T-helper 9 cell (primary cell): Measurements from ENCODE around the gene EPM2A.
"Not testable (repeated sequence)": the region's sequence is repeated elsewhere in the genome, so short reads cannot be mapped to it uniquely, and the experiment has no call there.

Experiments
- DNase-seq: peaks from one replicate; pipeline ENCODE4 v3.0.0-alpha.2; 2020
- total RNA-seq, 2 donors: gene quantifications; one replicate each; lab custom pipeline; 2026; lab: John Stamatoyannopoulos, UW

Gene EPM2A
- 4.1 to 10.7 reads per million in 2 donors for total RNA-seq

- peak; percentile 18 for DNase-seq
Measured at GRCh38 chr6:145735356-145736165, at the start of gene EPM2A. TSS of gene EPM2A (minus strand) at chr6:145735520. CDS start at chr6:145735498, 22 bp downstream.

- no peak for DNase-seq
Measured at GRCh38 chr6:145784683-145785082, 49.4 kb upstream of the EPM2A start.

GRCh38 chr6:145783796-145784195, 48.5 kb upstream of the EPM2A start:
- DNase-seq = no peak

- DNase-seq = no peak
Measured at GRCh38 chr6:145772846-145773245, 37.5 kb upstream of the EPM2A start.

DNA sequence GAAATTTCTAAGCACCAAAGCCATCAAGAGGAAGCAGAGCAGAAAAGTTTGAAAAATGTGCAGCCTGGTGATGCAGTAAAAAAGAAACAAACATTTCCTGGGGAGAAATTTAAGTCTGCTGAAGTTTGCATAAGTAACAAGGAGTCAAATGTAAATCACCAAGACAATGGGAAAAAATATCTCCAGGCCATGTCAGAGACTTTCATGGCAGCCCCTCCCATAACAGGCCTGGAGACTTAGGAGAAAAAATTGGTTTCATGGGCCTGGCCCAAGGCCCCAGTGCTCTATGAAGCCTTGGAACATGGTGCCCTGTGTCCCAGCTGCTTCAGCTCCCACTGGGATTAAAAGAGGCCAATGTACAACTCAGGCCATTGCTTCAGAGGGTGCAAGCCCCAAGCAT, 30.1 kb upstream of the EPM2A start:
- no peak for DNase-seq

GRCh38 chr6:145763742-145764141, 28.4 kb upstream of the EPM2A start:
- no peak for DNase-seq

GRCh38 chr6:145761584-145761983, 26.3 kb upstream of the EPM2A start:
- DNase-seq = no peak

DNA sequence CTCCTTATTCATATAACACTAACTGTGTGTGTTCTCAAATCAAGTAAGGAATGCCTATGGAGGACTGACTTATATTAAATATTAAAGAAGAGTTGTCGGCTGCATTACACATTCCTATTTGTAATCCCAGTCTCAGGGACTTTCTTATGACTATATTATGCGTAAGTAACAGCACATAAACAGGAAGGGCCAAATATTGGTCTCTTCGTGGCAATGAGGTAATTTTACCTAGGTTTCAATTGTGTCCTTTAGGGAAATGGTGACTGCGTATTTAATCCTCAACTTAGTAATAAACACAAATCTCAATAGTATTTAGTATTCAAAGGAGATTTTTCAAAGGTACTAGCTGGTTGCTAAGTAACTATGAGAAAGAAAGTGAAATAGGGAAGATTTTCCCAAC, 22.8 kb upstream of the EPM2A start:
- no peak for DNase-seq

DNA sequence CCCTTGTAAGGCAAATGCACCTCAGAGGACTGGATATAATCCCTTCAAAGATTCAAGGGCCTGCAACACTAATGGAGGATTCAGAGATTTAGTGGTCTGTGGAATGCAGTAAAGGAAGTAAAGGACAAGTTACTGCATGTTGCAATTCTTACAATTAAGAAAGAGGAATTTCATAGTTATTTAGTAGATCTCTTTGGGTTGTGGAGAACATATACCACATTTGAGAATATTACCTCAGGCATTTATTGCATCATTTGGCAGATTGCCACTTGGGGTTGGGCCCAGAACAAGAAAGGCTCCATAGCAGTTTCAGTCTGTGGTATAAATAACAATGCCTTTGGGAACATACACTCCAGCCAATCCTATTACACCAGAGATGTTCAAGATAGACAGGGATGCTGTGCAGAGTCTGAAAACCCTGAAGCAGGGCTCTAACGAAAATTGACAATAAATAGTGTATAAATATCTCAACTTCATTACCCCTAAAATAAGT, 20.9 kb upstream of the EPM2A start:
- DNase-seq = no peak

GRCh38 chr6:145755682-145756081, 20.4 kb upstream of the EPM2A start:
- no peak for DNase-seq

DNA sequence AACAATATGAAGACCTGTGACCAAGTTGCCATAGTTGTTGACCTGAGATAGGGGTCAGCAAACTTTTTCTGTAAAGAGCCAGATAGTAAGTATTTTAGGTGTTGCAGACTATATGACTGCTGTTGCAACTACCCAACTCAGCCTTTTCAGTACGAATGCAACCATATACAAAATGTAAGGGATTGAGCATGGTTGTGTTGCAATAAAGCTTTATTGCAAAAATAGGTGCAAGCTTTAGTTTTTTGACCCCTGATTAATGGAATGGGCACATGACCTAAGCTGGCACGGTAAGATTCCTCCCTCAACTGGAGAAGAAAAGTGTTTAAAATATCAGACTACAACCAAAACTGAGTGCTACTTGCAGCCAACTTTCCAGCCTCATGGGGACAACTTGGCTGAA, 17.3 kb upstream of the EPM2A start:
- no peak for DNase-seq

- no peak for DNase-seq
Measured at GRCh38 chr6:145749632-145750031, 14.3 kb upstream of the EPM2A start.

DNA sequence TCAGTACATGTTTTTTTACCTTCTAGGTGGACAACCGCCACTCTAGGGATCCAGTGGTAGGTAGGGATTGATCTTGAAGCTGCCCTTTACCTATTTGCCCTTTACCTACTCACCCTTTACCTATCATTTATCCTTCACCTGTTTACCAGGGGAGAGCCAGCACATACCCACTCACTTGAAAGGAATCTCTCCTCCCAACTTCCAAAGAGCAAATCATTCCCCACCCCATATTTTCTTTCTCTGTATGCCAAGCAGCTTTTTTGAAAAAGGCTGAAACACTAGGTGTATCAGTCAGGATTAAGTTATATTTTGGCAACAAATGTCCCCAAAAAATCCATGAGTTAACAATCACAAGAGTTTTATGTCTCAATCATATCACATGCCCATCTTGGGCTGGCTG, 10.5 kb upstream of the EPM2A start:
- DNase-seq = no peak

GRCh38 chr6:145744619-145745018, 9.3 kb upstream of the EPM2A start:
- DNase-seq = no peak

DNA sequence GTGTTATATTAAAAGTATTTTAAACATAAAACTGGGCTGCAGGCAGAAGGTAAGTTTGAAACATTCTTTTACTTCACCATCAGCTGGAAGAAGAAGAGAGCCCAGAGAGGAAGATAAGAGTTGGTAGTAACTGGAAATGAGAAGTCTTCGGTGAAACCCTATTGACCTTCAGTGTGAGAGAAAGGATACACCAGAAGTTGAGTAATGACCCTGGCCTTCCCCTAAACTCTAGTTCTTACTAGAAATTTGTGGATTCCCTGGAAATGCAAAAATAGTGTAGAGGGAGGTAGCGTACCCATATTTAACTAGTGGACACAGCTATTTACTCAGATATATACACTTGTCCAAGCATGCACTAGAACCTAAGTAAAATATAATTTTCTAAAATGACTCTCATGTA, 8.0 kb upstream of the EPM2A start:
- no peak for DNase-seq

- not testable (repeated sequence) for DNase-seq
Measured at GRCh38 chr6:145742472-145742871, 7.2 kb upstream of the EPM2A start.

GRCh38 chr6:145739685-145740084, 4.4 kb upstream of the EPM2A start:
- DNase-seq = not testable (repeated sequence)

DNA sequence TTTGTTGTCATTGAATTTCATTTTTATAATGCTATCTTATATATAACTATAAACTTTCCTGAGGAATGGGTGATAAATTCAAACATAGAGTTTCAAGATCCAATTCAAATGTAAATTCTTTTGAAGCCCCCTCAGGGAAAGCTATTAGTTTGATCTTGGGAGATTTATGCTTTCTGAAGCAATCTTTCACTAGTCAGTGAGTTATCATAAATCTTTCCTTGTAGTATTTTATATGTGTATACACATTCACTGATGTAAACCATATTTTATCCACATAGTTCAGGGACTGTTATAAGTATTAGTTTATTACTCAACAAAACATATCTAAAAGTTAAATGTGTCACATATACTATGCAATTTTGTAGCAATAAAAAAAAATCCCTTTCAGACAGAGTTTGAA, 2.9 kb upstream of the EPM2A start:
- no peak for DNase-seq

GRCh38 chr6:145736661-145737144, 1.4 kb upstream of the EPM2A start:
- no peak for DNase-seq

DNA sequence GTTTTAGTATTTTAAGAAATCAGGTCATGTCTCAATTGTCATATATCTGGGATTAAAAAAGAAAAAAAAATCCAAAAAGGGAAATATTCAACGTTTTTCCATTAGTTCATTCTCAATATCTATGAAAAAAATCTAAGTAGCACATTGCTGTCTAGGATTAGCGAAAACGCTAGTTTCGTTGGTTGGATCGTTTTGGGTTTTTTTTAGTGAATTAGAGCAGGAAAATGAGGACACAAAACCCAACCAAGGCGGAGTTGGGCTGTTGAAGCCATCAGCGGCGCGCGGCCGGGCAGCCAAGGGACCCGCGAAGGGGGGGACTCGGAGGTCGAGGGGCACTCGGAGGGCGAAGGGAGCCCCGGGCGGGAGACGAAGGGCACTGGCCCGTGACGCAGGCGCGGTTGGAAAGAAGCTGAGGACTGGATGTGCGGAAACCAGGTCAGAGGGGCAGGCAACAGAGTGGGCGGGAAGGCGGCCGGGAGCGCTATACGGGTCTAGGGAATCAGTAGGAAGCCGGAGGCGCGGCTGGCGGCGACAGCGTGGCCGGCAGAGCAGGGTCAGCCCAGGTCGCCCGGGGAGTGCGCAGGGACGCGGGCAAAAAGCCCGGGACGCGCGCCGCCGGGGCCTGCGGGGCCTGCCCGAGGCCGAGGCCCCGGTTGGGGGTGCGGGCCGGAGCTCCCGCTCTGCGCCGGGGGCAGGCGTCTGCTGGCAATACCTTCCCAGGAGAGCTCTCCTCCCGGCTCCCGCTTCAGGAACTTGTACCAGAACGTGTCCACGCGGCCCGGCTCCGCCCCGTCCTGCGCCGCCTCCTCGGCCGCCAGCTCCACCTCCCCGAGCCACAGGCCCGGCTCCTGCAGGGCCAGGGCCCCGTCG, 599 bp downstream of the EPM2A start:
- DNase-seq = peak; percentile 36

GRCh38 chr6:145733810-145734209, 1.5 kb downstream of the EPM2A start:
- no peak for DNase-seq

DNA sequence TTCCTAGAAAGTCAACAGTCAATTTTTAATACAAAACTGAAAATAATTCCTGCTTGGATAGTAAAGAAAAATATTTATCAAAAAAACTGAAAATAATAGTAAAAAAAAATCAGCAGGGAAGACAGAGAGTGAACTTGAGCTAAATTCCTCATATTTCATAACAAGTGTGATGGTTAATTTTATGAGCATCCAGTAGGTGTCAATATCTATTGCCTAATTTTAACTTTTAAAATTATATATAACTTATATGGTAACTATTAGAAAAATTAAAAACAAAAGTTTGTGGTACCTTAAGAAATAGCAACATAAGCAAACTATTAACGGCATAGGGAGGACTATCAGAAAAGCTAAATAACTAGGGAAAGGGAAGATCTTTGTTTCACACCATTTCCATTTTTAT, 2.1 kb downstream of the EPM2A start:
- DNase-seq = no peak

DNA sequence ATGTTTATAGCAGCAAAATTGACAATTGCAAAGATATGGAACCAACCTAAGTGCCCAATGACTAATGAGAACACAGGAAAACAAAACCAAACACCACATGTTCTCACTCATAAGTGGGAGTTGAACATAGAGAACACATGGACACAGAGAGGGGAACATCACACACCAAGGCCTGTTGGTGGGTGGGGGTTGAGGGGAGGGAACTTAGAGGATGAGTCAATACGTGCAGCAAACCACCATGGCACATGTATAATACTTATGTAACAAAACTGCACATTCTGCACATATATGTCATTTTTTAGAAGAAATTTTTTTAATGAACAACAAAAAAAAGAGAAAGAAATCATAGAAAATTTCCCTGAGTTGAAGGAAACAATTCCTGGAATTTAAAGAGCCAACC, 3.9 kb downstream of the EPM2A start:
- DNase-seq = no peak

DNA sequence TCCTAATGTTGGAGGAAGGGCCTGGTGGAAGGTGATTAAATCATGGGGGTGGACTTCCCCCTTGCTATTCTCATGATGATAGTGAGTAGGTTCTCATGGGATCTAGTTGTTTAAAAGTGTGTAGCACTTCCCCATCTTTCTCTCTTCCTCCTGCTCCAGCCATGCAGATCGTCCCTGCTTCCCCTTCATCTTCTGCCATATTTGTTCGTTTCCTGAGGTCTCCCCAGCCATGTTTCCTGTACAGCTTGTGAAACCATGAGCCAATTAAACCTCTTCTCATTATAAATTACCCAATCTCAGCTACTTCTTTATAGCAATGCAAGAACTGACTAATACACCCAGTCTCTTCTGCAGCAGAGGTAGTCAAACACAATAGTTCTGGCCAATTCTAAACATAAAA, 5.4 kb downstream of the EPM2A start:
- DNase-seq = no peak
